DMS53 (cell line): ENCODE data around the gene CYP2A6.
"Not testable (repeated sequence)": the region's sequence is repeated elsewhere in the genome, so short reads cannot be mapped to it uniquely, and the experiment has no call there.

ENCODE experiments used
- DNase-seq: peaks from one replicate; lab custom pipeline; 2025; lab: John Stamatoyannopoulos, UW

CYP2A6 gene

DNA sequence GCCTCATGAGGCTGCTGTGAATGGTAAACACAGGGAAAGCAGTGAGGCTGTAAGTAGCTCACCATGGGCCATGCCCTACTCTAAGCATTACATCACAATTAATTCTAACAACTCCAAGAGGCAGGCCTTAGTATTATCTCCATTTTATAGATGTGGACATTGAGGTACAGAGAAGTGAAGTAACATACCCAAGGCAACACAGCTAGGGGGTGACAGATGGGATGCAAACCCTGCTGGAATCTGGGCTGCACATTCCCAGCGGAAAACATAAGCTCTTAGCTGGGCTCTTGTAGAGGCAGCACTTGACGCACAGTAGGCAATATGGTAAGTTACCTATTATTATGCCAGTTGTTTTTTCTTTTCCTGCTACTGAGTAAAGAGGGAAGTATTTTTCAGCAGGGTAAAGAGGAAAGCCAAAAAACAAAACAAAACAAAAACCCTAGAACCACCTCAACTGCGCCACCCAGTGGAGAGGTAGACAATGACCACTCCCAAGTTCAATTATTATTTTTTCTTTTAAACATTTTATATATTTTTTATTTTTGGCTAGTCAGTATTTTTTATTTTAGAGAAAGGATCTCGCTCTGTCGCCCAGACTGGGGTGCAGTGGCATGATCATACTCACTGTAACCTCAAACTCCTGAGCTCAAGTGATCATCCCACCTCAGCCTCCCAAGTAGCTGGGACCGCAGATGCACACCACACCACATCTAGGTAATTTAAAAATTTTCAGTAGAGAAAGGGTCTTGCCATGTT, 30.6 kb downstream of the CYP2A6 start:
- peak; percentile 52 for DNase-seq

- DNase-seq, result peak; percentile 82
Observed at GRCh38 chr19:40818480-40819399, 31.5 kb downstream of the CYP2A6 start.

GRCh38 chr19:40815223-40815622, 35.0 kb downstream of the CYP2A6 start:
- no peak for DNase-seq

- no peak for DNase-seq
Observed at GRCh38 chr19:40813182-40813581, 37.1 kb downstream of the CYP2A6 start.

- DNase-seq, result not testable (repeated sequence)
Observed at GRCh38 chr19:40812571-40812970, 37.7 kb downstream of the CYP2A6 start.

DNA sequence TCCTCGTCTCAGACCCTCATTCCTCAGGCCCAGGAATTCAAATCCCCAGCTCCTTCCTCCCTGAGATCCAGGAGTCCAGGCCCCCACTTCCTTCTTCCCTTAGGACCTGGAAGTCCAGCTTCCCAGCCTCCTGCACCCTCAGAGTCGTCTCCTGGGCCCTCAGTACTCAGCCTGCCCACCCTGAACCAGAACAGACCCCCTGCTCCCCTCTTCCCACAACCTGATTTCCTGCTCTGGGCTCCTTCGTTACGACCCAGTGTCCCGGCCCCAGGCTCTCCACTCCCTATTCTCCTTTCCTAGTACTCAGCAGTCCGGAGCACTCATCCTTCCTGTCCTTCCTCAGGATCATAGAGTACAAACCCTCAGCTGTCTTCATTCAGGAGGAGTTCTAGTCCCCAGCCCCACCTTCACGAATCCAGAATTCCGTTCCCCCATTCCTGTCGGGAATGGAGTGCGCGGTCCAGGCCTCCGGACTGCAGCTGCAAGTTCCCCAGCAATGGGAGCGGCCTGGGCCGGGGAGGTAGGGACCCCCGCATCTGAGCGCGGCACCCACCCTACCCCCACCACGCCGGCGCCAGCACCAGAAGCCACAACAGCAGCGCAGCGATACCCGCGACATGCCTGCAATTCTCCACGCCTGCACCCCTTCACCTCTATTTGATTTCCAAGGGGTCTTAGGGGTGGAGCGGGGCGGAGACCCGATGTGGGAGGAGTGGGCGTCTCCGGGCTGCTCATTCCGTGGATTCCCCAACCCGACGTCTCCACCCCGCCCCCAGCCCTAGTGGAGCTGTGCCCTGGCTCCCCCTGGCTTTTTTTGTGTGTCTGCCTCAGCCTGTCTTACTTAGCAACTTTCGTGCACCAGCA, 38.5 kb downstream of the CYP2A6 start:
- peak; percentile 47 for DNase-seq

GRCh38 chr19:40810649-40811408, 39.4 kb downstream of the CYP2A6 start:
- peak; percentile 93 for DNase-seq

DNA sequence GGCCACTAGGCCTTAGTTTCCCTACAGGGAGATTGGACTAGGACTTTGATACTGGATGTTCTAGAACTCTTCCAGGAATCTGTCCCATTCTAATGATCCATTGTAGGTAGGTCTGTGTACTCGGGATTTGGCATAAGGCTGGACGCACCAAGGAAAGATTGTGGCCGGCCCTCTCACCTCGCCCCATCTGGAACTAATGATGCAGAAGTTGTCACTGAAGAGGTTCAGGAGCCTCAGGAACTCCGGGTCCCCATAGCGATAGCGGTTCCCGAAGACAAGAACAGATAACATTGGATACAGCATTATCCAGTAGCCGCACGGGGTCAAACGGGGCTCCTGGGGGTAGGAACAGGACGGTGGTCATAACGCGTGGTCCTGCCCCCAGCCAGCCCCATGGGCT, 40.1 kb downstream of the CYP2A6 start:
- DNase-seq, result peak; percentile 36

DNA sequence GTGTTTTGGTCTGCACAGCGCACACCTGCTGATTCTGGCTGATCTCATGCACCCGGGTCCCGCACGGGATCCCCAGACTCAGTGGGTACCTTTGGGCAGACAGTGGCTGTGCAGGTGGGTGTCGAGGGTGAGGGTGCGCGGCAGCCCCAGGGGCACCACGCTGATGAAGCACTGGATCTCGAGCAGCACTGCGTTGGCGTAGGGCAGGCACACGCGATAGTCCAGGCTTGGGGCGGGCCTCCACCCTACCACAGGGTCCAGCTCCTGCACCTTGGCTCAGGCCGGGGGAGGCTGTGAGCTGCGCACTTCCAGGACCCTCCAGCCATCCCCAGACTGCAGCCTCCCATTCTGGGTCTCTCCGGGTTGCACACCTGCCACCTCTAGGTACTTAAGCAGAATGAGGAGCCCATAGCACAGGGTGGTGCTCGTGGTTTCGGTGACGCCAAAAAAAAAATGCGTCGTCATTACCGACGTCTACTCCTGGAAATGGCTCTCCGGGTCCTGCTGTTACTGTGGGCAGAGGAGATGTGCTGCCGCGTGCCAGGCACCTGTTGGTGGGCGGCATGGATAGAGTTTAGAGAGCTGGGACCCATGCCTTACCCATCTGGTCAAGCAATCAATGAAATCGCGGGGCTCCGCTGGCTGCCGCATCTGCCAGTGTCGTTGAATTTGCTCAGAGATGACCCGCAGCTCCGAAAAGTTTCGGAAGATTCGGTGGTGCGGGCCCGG, 40.7 kb downstream of the CYP2A6 start:
- DNase-seq, result no peak

DNA sequence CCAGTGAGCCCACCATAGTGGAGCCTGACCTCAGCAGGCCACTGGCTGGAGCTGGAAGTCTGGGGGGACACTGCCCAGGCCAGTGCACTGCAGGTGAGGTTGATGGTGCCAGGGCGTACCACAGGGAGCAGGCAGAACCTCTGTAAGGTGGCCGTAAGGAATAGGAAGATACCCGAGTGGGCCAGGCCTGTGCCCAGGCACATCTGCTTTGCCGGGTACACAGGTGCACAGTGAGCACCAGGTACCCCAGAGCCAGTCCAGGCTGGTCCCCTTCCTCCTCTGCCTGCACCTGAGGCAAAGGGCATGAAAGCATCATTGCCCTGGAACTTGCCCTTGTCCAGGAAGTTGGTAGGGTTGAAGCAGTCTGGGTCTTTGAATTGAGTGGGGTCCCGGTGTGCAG, 41.8 kb downstream of the CYP2A6 start:
- DNase-seq, result no peak

- no peak for DNase-seq
Observed at GRCh38 chr19:40808021-40808325, 42.3 kb downstream of the CYP2A6 start.

DNA sequence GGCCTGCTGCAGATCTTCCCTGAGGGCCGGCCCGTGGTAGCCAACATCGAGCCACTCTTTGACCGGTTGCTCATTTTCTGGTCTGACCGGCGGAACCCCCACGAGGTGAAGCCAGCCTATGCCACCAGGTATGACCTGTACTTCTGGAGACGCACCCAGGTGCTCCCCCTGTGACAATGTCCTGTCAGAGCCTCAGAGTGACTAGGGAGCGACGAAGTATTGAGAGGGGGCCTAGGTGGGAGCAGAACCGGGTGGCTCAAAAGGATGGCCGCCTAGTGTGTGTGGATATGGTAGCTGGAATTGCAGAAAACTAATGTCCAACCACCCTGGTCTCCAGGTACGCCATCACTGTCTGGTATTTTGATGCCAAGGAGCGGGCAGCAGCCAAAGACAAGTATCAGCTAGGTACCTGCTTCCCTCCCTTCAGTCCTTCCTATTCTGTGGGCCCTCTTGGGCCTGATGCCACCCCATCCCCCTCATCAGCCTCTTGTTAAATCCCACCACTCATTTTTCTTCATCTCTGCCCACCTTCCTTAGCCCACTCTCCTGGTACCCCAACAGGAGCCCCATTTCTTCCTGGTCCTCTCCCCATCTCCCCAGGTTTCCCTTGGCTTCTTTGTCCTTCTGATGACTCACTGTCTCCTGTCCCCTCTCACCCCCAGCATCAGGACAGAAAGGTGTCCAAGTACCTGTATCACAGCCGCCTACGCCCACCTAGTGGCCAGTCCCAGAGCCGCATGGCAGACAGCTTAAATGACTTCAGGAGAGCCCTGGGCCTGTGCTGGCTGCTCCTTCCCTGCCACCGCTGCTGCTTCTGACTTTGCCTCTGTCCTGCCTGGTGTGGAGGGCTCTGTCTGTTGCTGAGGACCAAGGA, 42.9 kb downstream of the CYP2A6 start:
- peak; percentile 88 for DNase-seq

DNA sequence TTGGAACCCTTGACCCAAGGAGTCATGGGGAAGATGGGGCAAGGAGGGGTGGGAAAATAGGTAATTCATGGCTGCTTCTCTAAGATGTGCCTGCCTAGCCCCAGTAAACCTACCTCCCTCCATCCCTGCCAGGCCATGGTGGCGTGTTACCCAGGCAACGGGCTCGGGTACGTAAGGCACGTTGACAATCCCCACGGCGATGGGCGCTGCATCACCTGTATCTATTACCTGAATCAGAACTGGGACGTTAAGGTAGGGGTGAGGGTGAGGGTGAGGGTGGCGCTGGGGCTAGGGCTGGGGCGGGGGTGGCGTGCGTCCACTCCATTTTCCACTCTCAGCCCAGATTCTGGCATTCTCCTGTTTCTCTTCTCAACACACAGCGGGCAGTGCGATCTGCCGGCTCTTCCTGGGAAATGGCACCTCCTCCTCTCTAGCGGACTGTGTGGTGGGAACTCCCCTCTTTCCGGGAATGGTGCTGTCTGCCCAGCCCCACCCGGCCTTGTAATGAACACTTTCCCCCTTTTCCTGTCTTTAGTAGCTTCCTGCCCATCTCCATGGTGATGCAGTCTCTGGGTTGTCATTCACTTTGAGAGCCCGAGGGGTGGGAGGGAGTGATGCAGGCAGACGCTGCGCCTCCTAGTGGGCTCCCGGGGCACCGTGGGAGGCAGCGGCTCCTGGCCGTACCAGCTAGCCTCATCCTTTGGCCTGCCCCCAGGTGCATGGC, 43.7 kb downstream of the CYP2A6 start:
- DNase-seq, result peak; percentile 70

DNA sequence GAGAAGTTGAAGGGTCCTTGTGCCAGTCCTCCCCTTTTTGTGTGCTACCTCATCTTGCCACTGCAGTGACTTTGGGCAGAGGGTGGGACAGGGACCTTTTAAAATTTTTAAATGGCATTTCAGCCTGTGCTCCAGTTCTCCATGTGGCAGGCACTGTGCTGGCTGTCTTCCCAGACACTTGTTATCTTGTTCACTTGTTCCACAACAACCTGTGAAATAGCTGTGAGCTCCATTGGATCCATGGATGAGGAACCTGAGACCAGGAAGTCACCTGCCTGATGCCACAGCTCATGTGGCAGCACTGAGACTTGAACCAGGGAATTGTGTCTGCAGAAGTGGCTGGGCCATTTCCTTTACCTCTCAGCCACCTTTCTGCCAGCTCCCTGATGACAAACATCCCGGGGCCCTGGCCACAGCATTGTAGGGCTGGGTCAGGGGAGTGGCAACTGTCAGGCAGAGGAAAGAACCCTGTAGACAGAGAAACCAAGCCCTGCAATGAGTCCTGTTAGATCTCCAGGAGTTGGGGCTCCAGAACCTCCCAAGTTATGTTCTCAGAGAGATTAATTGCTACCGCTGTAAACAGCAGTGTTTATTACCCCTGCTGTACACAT, 44.9 kb downstream of the CYP2A6 start:
- no peak for DNase-seq

DNA sequence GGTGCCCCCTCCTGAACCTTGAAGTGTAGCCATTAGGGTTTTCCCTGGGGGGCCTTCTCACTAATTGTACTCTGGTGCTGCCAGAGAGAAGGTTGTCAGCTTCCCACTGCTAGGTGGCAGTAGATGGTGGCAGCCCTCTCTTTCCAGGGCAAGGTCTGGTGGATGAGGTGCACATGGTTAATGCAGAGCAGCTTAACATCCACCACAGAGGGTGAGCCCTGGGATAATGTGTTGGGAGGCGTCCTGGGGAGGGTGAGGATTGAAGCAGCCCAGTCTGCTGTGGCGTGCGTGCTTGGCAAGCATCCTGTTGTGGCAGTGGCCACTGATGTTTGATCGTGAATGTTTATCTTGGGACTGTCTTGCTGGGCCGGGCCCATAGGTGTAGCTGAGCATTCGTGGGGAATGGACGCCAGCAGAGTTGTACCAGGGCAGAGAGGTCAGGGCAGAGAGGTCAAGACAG, 45.4 kb downstream of the CYP2A6 start:
- DNase-seq, result no peak

DNA sequence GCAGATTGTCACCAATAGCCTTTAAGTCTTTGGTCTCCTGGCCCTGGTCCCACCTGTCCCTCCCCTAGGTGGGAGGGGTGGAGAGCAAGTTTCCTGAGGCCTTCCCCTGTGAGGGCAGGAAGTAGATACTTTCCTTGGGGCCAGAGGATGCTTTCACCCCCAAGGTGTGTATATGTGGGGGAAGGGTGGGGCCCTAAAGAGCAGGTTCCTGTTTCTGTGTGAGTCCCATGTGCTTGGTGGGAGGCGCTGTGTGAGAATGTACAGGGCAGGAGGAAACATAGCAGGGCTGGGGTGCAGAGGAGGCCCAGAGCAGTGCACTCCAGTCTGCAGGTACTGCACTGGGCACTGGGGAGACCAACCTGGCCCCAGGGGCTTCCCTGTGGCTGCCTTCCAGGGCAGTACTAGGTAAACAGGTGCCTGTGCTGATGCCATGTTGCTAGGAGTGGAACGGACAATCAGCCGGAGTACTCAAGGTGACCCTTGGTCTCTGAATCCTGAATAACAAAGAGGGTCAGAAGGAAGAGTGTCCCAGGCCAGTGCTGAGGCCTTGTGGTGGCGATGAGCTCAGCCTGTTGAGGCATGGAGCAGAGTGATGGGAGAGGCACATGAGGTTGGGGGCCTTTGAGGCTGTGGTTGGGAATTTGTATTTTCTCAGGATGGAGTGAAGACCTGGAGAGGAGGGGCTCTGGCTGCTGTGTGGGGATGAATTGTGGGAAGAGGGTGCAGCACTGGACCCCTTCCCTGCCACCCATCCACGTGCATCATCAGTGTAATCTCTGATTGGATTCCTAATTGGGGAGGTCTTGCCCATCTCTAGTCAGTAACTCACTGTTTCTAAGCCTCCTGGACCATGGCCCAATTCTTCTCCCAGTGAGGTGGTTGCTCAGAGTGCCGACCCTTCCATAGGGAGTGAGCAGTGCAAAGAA, 46.1 kb downstream of the CYP2A6 start:
- peak; percentile 26 for DNase-seq

GRCh38 chr19:40803170-40803856, 46.9 kb downstream of the CYP2A6 start:
- DNase-seq, result no peak
